ENCODE results near the gene CYP3A4. TPM values are rescaled to one million over a fixed set of nuclear protein-coding genes. Genes with fewer than 3 reads are reported as not detected.

CYP3A4 gene
- total RNA-seq, 1 experiment from 2014 or later, result not detected

DNA sequence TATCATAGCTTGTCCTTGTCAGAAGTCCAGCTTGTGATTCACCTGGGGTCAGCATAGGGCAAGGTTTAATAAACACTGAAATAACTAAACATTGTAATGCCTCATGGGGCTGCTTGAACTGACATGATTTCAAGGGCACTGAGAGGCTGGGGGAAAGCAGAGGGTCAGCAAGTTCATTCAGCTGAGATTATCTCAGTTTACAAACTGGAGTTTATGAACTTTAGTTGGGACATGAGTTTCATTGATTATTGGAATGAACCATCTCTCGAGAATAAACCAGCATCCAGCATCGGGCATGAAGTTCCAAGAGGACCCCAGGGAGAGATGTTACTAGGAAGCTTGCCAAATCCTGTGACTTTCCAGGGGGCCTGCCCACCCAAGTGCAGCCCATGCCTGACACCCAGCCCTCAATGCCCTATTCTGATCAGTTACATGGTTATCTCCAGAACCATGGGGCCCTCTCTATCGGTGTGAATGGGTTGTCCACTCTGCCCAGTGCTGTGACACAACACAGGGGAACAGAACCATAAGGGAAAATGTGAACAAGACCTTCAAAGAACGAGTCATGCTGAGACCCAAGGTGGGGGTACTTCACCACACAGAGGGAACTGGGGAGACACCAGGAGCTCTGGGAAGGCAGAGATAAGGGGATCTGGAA, 41.1 kb downstream of the CYP3A4 start:
- no peak overlapping the region for H3K27ac Mint-ChIP-seq (ENCODE audit: unreplicated experiment)
- peaks cover 9% of the 10 kb centered on the region for H3K9me3 Mint-ChIP-seq (ENCODE audit: unreplicated experiment)
- no peaks in the 10 kb centered on the region for H3K9me3 ChIP-seq
- POLR2A ChIA-PET, result no interaction called here
- no peaks in the 10 kb centered on the region for H3K36me3 ChIP-seq (ENCODE audit: control insufficient read depth, insufficient read depth, low read length)
- H3K4me1 ChIP-seq, result no peaks in the 10 kb centered on the region
- no peak overlapping the region for H3K4me3 Mint-ChIP-seq (ENCODE audit: unreplicated experiment)
- no peaks in the 10 kb centered on the region for H3K27me3 ChIP-seq (replicated peaks; ENCODE audit: control insufficient read depth, insufficient read depth, low read length)
- no TSS peak for BruUV-seq (replicated peaks)
- TF ChIP-seq, protein P1, sequence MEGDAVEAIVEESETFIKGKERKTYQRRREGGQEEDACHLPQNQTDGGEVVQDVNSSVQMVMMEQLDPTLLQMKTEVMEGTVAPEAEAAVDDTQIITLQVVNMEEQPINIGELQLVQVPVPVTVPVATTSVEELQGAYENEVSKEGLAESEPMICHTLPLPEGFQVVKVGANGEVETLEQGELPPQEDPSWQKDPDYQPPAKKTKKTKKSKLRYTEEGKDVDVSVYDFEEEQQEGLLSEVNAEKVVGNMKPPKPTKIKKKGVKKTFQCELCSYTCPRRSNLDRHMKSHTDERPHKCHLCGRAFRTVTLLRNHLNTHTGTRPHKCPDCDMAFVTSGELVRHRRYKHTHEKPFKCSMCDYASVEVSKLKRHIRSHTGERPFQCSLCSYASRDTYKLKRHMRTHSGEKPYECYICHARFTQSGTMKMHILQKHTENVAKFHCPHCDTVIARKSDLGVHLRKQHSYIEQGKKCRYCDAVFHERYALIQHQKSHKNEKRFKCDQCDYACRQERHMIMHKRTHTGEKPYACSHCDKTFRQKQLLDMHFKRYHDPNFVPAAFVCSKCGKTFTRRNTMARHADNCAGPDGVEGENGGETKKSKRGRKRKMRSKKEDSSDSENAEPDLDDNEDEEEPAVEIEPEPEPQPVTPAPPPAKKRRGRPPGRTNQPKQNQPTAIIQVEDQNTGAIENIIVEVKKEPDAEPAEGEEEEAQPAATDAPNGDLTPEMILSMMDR (IDR thresholded peaks at IDR 0.05; ENCODE audit: insufficient read depth in 1 of 2, low read depth in 1 of 2, low read length in 1 of 2, severe bottlenecking in 1 of 2, unreplicated experiment in 1 of 2), result no peak
- H3K4me3 ChIP-seq (ENCODE audit: low read depth, low read length), result no peak overlapping the region
- intact Hi-C loops (cut with micrococcal nuclease; ENCODE audit: unreplicated experiment), result no loop called here
- H3K36me3 Mint-ChIP-seq (ENCODE audit: insufficient read depth, unreplicated experiment), result no peaks in the 10 kb centered on the region
- no peak for DNase-seq
- CTCF ChIA-PET, result no interaction called here
- H3K27me3 Mint-ChIP-seq (ENCODE audit: insufficient read depth, unreplicated experiment), result peaks cover 4% of the 10 kb centered on the region
- H3K4me1 Mint-ChIP-seq (ENCODE audit: low read depth, unreplicated experiment), result no peaks in the 10 kb centered on the region

DNA sequence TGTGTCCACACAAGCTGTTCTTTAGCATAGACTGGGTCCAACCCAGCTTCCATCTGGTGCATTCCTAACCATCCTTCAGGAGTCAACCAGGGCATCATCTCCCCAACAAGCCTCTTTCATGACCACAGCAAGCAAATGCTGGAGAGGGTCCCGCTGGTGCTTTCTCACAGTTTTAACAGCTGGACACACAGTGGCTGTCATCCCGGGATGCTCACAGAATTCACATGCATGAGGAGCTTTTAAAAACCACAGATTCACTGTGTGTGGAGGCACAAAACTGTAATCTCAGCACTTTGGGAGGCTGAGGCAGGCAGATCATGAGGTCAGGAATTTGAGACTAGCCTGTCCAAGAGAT, 42.6 kb downstream of the CYP3A4 start:
- TF ChIP-seq, protein P1 (IDR thresholded peaks at IDR 0.05; ENCODE audit: insufficient read depth in 1 of 2, low read depth in 1 of 2, low read length in 1 of 2, severe bottlenecking in 1 of 2, unreplicated experiment in 1 of 2), result no peak
- Mint-ChIP-seq H3K36me3 (ENCODE audit: insufficient read depth, unreplicated experiment) (no peaks in the 10 kb centered on the region), H3K4me1 (ENCODE audit: low read depth, unreplicated experiment) (no peaks in the 10 kb centered on the region), H3K27me3 (ENCODE audit: insufficient read depth, unreplicated experiment) (peaks cover 4% of the 10 kb centered on the region), H3K27ac (ENCODE audit: unreplicated experiment) (no peak overlapping the region), H3K4me3 (ENCODE audit: unreplicated experiment) (no peak overlapping the region), H3K9me3 (ENCODE audit: unreplicated experiment) (peaks cover 9% of the 10 kb centered on the region)
- Histone ChIP-seq H3K36me3 (ENCODE audit: control insufficient read depth, insufficient read depth, low read length) (no peaks in the 10 kb centered on the region), H3K27me3 (replicated peaks; ENCODE audit: control insufficient read depth, insufficient read depth, low read length) (no peaks in the 10 kb centered on the region), H3K9me3 (no peaks in the 10 kb centered on the region), H3K4me1 (no peaks in the 10 kb centered on the region), H3K4me3 (ENCODE audit: low read depth, low read length) (no peak overlapping the region)
- intact Hi-C loops (cut with micrococcal nuclease; ENCODE audit: unreplicated experiment), result no loop called here
- BruUV-seq (replicated peaks), result no TSS peak
- DNase-seq, result no peak
- CTCF ChIA-PET, result no interaction called here
- POLR2A ChIA-PET, result no interaction called here

DNA sequence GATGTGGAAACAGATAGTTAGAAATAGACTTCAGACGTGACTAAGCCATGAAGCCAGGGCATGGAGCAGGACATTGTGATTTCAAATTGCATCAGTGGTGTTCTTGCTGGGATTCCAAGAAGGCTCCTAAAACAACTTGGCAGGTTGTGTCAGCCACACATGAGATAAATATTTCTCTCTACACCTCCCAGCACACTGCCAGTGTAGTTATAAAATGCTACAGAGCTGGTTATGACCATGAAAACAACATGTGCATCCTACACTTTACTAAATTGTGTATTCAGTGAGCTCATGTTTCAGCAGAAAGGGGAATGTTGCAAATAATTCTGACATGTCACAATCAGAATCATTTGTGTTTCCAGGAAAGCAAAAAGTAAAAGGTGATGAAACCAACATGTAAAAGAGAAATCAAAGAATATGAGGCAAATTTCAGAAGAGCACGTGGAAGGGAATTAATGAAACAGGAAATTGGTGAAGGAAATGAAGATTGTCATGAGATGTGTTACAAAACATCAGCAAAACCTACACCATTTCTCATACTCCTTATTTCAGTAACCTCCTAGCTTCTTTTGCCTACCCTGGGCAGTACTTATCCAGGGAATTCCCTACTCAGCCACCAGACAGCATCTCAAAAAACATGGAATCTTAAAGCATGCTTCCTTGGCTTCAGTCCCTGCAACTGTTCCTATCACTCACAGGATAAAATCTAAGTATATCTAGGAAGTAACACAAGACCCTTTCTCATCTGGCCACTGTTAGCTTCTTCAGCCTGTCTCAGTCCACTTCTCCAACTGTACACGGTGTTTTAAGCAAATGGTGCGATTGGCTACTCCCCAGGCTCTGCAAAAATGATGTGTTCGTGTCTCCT, 43.2 kb downstream of the CYP3A4 start:
- no peaks in the 10 kb centered on the region for H3K27me3 ChIP-seq (replicated peaks; ENCODE audit: control insufficient read depth, insufficient read depth, low read length)
- Mint-ChIP-seq H3K27me3 (ENCODE audit: insufficient read depth, unreplicated experiment) (peaks cover 4% of the 10 kb centered on the region), H3K27ac (ENCODE audit: unreplicated experiment) (no peak overlapping the region), H3K4me3 (ENCODE audit: unreplicated experiment) (no peak overlapping the region), H3K4me1 (ENCODE audit: low read depth, unreplicated experiment) (no peaks in the 10 kb centered on the region), H3K36me3 (ENCODE audit: insufficient read depth, unreplicated experiment) (no peaks in the 10 kb centered on the region), H3K9me3 (ENCODE audit: unreplicated experiment) (peaks cover 9% of the 10 kb centered on the region)
- ChIA-PET POLR2A (no interaction called here), CTCF (no interaction called here)
- no TSS peak for BruUV-seq (replicated peaks)
- H3K36me3 ChIP-seq (ENCODE audit: control insufficient read depth, insufficient read depth, low read length), result no peaks in the 10 kb centered on the region
- no peaks in the 10 kb centered on the region for H3K4me1 ChIP-seq
- intact Hi-C loops (cut with micrococcal nuclease; ENCODE audit: unreplicated experiment), result no loop called here
- no peak overlapping the region for H3K4me3 ChIP-seq (ENCODE audit: low read depth, low read length)
- TF ChIP-seq, protein P1 (IDR thresholded peaks at IDR 0.05; ENCODE audit: insufficient read depth in 1 of 2, low read depth in 1 of 2, low read length in 1 of 2, severe bottlenecking in 1 of 2, unreplicated experiment in 1 of 2), result no peak
- no peaks in the 10 kb centered on the region for H3K9me3 ChIP-seq
- no peak for DNase-seq

Data from Caco-2 (cell line).